Activated T-cell treated with anti-CD3 and anti-CD28 coated beads for 24 hours (primary cell): ENCODE results near the gene GAR1.
"Not testable (repeated sequence)": the region's sequence is repeated elsewhere in the genome, so short reads cannot be mapped to it uniquely, and the experiment has no call there.

Source experiments
- DNase-seq: peaks from one replicate; pipeline ENCODE4 v3.0.0-alpha.2; 2020; ENCODE audit warnings: low read depth

Gene GAR1

GRCh38 chr4:109815151-109816081, at the start of gene GAR1:
Gene GAR1 (plus strand): TSS chr4:109815762. CDS start chr4:109816165, 403 bp downstream.
- peak; percentile 86 for DNase-seq

GRCh38 chr4:109782092-109782491, 33.5 kb upstream of the GAR1 start:
- DNase-seq = not testable (repeated sequence)

GRCh38 chr4:109786846-109787245, 28.7 kb upstream of the GAR1 start:
- no peak for DNase-seq

GRCh38 chr4:109787807-109788206, 27.8 kb upstream of the GAR1 start:
- no peak for DNase-seq

GRCh38 chr4:109795059-109795458, 20.5 kb upstream of the GAR1 start:
- DNase-seq = no peak

GRCh38 chr4:109798866-109799265, 16.7 kb upstream of the GAR1 start:
- DNase-seq = no peak

- no peak for DNase-seq
These were observed 14.3 kb upstream of the GAR1 start for GRCh38 chr4:109801099-109801789.

GRCh38 chr4:109801895-109802319, 13.7 kb upstream of the GAR1 start, which contains the start of gene CFI:
Gene CFI (minus strand): TSS chr4:109801999. CDS start chr4:109801971, 28 bp downstream.
- no peak for DNase-seq

- no peak for DNase-seq
These were observed 11.5 kb upstream of the GAR1 start for GRCh38 chr4:109803924-109804571.

GRCh38 chr4:109809655-109810054, 5.9 kb upstream of the GAR1 start:
- DNase-seq = no peak

GRCh38 chr4:109810552-109811387, 4.8 kb upstream of the GAR1 start:
- DNase-seq = no peak

- DNase-seq = no peak
These were observed 3.9 kb upstream of the GAR1 start for GRCh38 chr4:109811707-109812106.

GRCh38 chr4:109816082-109816442, 500 bp downstream of the GAR1 start:
- DNase-seq = peak; percentile 20

GRCh38 chr4:109816894-109817293, 1.3 kb downstream of the GAR1 start:
- DNase-seq = no peak

GRCh38 chr4:109818268-109818667, 2.7 kb downstream of the GAR1 start:
- no peak for DNase-seq

- no peak for DNase-seq
These were observed 5.0 kb downstream of the GAR1 start for GRCh38 chr4:109820563-109820962.

- DNase-seq = no peak
These were observed 5.6 kb downstream of the GAR1 start for GRCh38 chr4:109821185-109821584.

GRCh38 chr4:109826719-109827118, 11.2 kb downstream of the GAR1 start:
- no peak for DNase-seq

GRCh38 chr4:109827672-109828071, 12.1 kb downstream of the GAR1 start, which contains the start of gene RRH:
Gene RRH (plus strand): TSS chr4:109827972. CDS start chr4:109828028, 56 bp downstream.
- DNase-seq = no peak

- DNase-seq = no peak
These were observed 18.2 kb downstream of the GAR1 start for GRCh38 chr4:109833756-109834155.

- DNase-seq = no peak
These were observed 21.4 kb downstream of the GAR1 start for GRCh38 chr4:109836985-109837384.
